SK-N-MC (cell line): ENCODE data around the gene CSF3.

ENCODE experiments used
- EZH2 ChIP-seq: fragments of 200-600 bp; sonication (generic); IDR thresholded peaks from one replicate; pipeline ENCODE4 v1.6.1; 2017; ENCODE audit warnings: antibody characterized with exemption
- FOXP2 ChIP-seq: optimal IDR thresholded peaks from 2 replicates; pipeline ENCODE3; 2011; ENCODE audit warnings: mild to moderate bottlenecking, moderate library complexity; ENCODE audit not compliant: insufficient read depth; ENCODE audit errors: extremely low read length, control extremely low read depth
- POLR2AphosphoS5 ChIP-seq: IDR thresholded peaks from 2 replicates; pipeline ENCODE4 v1.6.1; 2012; ENCODE audit warnings: mild to moderate bottlenecking, low read depth, low read length, borderline replicate concordance

GRCh38 chr17:40063901-40064531 lies 48.8 kb downstream of the CSF3 start:
- TF ChIP-seq EZH2 (no peak), POLR2AphosphoS5 (no peak), FOXP2 (no peak)
